ENCODE results near the gene ICOS. TPM values are rescaled to one million over a fixed set of nuclear protein-coding genes. Genes with fewer than 3 reads are reported as not detected.
A peak's percentile ranks its signal among the peaks of the same experiment; 100 is the strongest.

ICOS gene
- total RNA-seq, 5 donors from 2014 or later (not counting 1 experiment from before 2014, with no cell fraction given), result 33.9 to 72.2 (median 41.9) TPM

DNA sequence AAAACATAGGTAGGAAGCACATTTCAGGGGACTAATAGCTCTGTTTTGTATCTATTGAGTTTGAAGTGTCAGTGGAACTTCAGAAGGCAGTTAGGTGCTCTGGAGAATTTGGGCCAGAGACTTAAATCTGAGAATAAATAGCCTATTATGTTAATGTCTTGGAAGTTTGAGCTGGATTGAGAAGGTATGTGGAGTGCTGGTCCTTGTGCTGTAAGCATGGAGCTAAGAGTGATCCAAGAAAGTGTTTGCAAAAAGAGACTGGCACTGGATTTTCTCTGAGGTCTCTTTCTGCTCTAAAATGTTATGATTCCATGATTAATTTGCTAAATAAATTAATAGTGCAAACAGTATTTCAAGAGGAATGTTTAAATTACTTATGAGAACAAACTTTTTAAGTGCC is 63.3 kb downstream of the ICOS start:
- Histone ChIP-seq H3K36me3 (ENCODE audit: control insufficient read depth in 2 of 2, extremely low read depth in 1 of 2, insufficient read depth in 1 of 2, low read length in 1 of 2) (no peaks in the 10 kb centered on the region), H3K27me3 (replicated peaks in 1 of 2; ENCODE audit: control insufficient read depth in 2 of 2, extremely low read depth in 1 of 2, insufficient read depth in 2 of 2, low read length in 1 of 2) (no peaks in the 10 kb centered on the region), H3K27ac (ENCODE audit: low read length) (no peak overlapping the region), H3K9me3 (no peaks in the 10 kb centered on the region), H3K4me1 (ENCODE audit: control insufficient read depth in 1 of 2, extremely low read depth in 1 of 2, insufficient read depth in 2 of 2, low read length in 2 of 2) (peaks cover 27 to 34% of the 10 kb centered on the region in 2 experiments), H3K4me3 (ENCODE audit: control insufficient read depth in 1 of 2, extremely low read depth in 1 of 2, low read length in 1 of 2) (no peak overlapping the region)
- H3K9me3 Mint-ChIP-seq, result peaks cover 0 to 7% (median 0%) of the 10 kb centered on the region in 3 donors
- peak overlapping the region; percentile 64 to 78 for H3K27ac Mint-ChIP-seq
- POLR2A ChIA-PET, result interaction anchor here in 1 of 2 donors (0.6 to 1.1 kb wide), 3 partner anchors 13 to 39 kb away, joined by 3 to 8 read pairs (median 4); no protein-coding TSS in a partner anchor
- H3K36me3 Mint-ChIP-seq, result peaks cover 4% of the 10 kb centered on the region
- DNase-seq, result no peak
- H3K4me3 Mint-ChIP-seq, result peak overlapping the region in 2 of 3 donors; percentile 43 to 57
- ATAC-seq (replicated peaks in 1 of 4), result no peak
- H3K4me1 Mint-ChIP-seq, result peaks cover 74 to 85% (median 79%) of the 10 kb centered on the region in 3 donors
- CTCF ChIA-PET, result interaction anchor here in 1 of 2 donors (1.1 to 1.3 kb wide), 2 partner anchors 12 to 71 kb away, joined by 3 read pairs; no protein-coding TSS in a partner anchor
- H3K27me3 Mint-ChIP-seq, result no peaks in the 10 kb centered on the region

DNA sequence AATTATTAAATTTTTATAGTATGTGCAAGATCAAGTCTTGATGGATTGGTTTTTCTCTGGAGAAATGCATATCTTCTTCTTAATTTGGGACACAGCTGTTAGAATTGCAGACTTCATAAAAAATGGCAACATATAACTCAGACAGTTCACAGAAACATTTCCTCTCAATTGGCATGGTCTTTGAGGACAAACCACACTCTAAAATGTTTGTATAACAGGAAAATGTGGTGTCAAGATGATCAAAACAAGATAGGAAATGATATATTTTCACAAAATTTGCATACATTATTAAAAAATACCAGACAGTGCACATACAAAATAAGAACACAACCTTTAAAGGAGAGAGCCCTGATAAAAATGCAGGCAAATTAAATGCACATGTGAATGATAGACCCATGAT is 63.9 kb downstream of the ICOS start:
- peaks cover 79 to 90% (median 85%) of the 10 kb centered on the region in 3 donors for H3K4me1 Mint-ChIP-seq
- no peaks in the 10 kb centered on the region for H3K27me3 Mint-ChIP-seq
- peak overlapping the region; percentile 64 to 78 for H3K27ac Mint-ChIP-seq
- peak in 1 of 35 experiments; percentile 44 for DNase-seq
- H3K4me1 ChIP-seq (ENCODE audit: control insufficient read depth in 1 of 2, extremely low read depth in 1 of 2, insufficient read depth in 2 of 2, low read length in 2 of 2), result peaks cover 26 to 39% of the 10 kb centered on the region in 2 experiments
- no peaks in the 10 kb centered on the region for H3K9me3 ChIP-seq
- H3K4me3 ChIP-seq (ENCODE audit: control insufficient read depth in 1 of 2, extremely low read depth in 1 of 2, low read length in 1 of 2), result peak overlapping the region in 1 of 2 donors; percentile 27
- H3K27ac ChIP-seq (ENCODE audit: low read length), result no peak overlapping the region
- peaks cover 0 to 7% (median 0%) of the 10 kb centered on the region in 3 donors for H3K9me3 Mint-ChIP-seq
- ATAC-seq (replicated peaks in 1 of 4), result peak; percentile 59 to 79 (median 73)
- ChIA-PET POLR2A (no interaction called here), CTCF (interaction anchor here in 1 of 2 donors (1.1 kb wide), 1 partner anchor 72 kb away, joined by 3 read pairs; no protein-coding TSS in a partner anchor)
- H3K36me3 Mint-ChIP-seq, result peaks cover 4% of the 10 kb centered on the region
- H3K4me3 Mint-ChIP-seq, result peak overlapping the region; percentile 11 to 57 (median 43)
- no peaks in the 10 kb centered on the region for H3K36me3 ChIP-seq (ENCODE audit: control insufficient read depth in 2 of 2, extremely low read depth in 1 of 2, insufficient read depth in 1 of 2, low read length in 1 of 2)
- H3K27me3 ChIP-seq (replicated peaks in 1 of 2; ENCODE audit: control insufficient read depth in 2 of 2, extremely low read depth in 1 of 2, insufficient read depth in 2 of 2, low read length in 1 of 2), result no peaks in the 10 kb centered on the region

DNA sequence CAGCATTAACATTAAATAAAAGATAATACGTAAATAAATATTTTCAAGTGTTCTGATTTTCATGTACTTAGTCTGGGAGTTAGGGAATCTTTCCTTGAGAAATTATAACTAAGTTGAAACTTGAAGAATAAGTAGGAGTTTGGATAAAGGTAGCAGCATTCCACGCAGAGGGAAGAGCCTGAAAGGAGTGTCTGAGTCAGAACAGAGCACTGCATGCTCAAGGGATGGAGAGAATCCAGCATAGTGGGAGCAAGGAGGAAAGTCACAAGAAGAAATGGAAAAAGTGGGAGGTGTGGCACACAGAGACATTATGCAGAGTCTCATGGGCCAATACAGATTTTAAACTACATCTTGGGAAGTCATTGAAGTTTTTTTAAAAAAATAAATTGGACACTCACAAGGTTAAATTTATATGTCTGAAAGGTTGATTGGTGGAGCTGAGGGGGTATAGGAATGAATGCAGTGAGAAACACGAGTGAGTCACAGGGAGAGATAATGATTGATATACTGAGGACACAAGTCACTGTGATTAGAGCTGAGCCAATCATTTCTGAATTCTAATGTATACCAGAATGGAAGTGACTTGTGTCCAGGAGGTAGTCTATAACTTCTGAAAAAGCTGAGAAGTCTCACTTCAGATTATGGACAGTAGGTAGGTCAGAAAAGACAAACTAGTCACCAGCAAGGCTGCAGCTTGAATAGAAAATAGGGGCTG is 66.9 kb downstream of the ICOS start:
- ATAC-seq (replicated peaks in 1 of 4) (no peak), DNase-seq (no peak)
- peaks cover 4% of the 10 kb centered on the region for H3K36me3 Mint-ChIP-seq
- CTCF ChIA-PET, result no interaction called here
- H3K27me3 Mint-ChIP-seq, result no peaks in the 10 kb centered on the region
- H3K27me3 ChIP-seq (replicated peaks in 1 of 2; ENCODE audit: control insufficient read depth in 2 of 2, extremely low read depth in 1 of 2, insufficient read depth in 2 of 2, low read length in 1 of 2), result no peaks in the 10 kb centered on the region
- H3K4me3 Mint-ChIP-seq, result no peak overlapping the region
- H3K36me3 ChIP-seq (ENCODE audit: control insufficient read depth in 2 of 2, extremely low read depth in 1 of 2, insufficient read depth in 1 of 2, low read length in 1 of 2), result no peaks in the 10 kb centered on the region
- POLR2A ChIA-PET, result no interaction called here
- WGBS (ENCODE audit: insufficient coverage), result 87% methylated on average over 2 of the region's 3 CpGs
- peak overlapping the region in 1 of 2 donors; percentile 40 for H3K27ac Mint-ChIP-seq
- peaks cover 0 to 14% (median 9%) of the 10 kb centered on the region in 3 donors for H3K9me3 Mint-ChIP-seq
- H3K4me3 ChIP-seq (ENCODE audit: control insufficient read depth in 1 of 2, extremely low read depth in 1 of 2, low read length in 1 of 2), result no peak overlapping the region
- peaks cover 33 to 45% of the 10 kb centered on the region in 2 experiments for H3K4me1 ChIP-seq (ENCODE audit: control insufficient read depth in 1 of 2, extremely low read depth in 1 of 2, insufficient read depth in 2 of 2, low read length in 2 of 2)
- peaks cover 94 to 95% (median 94%) of the 10 kb centered on the region in 3 donors for H3K4me1 Mint-ChIP-seq
- no peak overlapping the region for H3K27ac ChIP-seq (ENCODE audit: low read length)
- no peaks in the 10 kb centered on the region for H3K9me3 ChIP-seq

DNA sequence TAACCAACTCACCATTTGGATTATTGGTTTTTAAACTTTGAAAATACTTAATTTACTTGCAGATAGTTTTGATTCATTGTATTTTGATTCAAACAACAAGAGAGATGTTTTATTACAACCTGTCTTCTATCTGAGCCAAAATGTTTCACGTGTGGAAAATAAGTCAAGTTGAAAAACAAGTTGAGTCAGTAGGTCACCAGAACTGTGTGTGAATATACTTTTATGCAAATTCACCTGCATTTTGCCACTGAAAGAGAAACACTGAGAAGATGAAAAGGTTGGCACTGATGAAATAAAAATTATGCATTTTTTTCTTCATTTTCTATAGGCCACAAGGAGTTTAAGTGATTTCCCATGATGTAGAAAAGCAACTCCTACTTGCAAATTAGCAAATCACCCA is 68.3 kb downstream of the ICOS start:
- H3K27me3 Mint-ChIP-seq, result no peaks in the 10 kb centered on the region
- peak overlapping the region; percentile 68 to 89 for H3K27ac Mint-ChIP-seq
- peaks cover 4% of the 10 kb centered on the region for H3K36me3 Mint-ChIP-seq
- peaks cover 0 to 14% (median 9%) of the 10 kb centered on the region in 3 donors for H3K9me3 Mint-ChIP-seq
- no peak overlapping the region for H3K4me3 Mint-ChIP-seq
- H3K4me3 ChIP-seq (ENCODE audit: control insufficient read depth in 1 of 2, extremely low read depth in 1 of 2, low read length in 1 of 2), result no peak overlapping the region
- H3K27ac ChIP-seq (ENCODE audit: low read length), result peak overlapping the region; percentile 51
- H3K36me3 ChIP-seq (ENCODE audit: control insufficient read depth in 2 of 2, extremely low read depth in 1 of 2, insufficient read depth in 1 of 2, low read length in 1 of 2), result no peaks in the 10 kb centered on the region
- ChIA-PET POLR2A (no interaction called here), CTCF (no interaction called here)
- peaks cover 27 to 31% of the 10 kb centered on the region in 2 experiments for H3K4me1 ChIP-seq (ENCODE audit: control insufficient read depth in 1 of 2, extremely low read depth in 1 of 2, insufficient read depth in 2 of 2, low read length in 2 of 2)
- WGBS (ENCODE audit: insufficient coverage), result 0% methylated on average over 1 of the region's 1 CpG
- H3K4me1 Mint-ChIP-seq, result peaks cover 81 to 88% (median 85%) of the 10 kb centered on the region in 3 donors
- no peak for ATAC-seq (replicated peaks in 1 of 4)
- no peak for DNase-seq
- no peaks in the 10 kb centered on the region for H3K9me3 ChIP-seq
- H3K27me3 ChIP-seq (replicated peaks in 1 of 2; ENCODE audit: control insufficient read depth in 2 of 2, extremely low read depth in 1 of 2, insufficient read depth in 2 of 2, low read length in 1 of 2), result no peaks in the 10 kb centered on the region

DNA sequence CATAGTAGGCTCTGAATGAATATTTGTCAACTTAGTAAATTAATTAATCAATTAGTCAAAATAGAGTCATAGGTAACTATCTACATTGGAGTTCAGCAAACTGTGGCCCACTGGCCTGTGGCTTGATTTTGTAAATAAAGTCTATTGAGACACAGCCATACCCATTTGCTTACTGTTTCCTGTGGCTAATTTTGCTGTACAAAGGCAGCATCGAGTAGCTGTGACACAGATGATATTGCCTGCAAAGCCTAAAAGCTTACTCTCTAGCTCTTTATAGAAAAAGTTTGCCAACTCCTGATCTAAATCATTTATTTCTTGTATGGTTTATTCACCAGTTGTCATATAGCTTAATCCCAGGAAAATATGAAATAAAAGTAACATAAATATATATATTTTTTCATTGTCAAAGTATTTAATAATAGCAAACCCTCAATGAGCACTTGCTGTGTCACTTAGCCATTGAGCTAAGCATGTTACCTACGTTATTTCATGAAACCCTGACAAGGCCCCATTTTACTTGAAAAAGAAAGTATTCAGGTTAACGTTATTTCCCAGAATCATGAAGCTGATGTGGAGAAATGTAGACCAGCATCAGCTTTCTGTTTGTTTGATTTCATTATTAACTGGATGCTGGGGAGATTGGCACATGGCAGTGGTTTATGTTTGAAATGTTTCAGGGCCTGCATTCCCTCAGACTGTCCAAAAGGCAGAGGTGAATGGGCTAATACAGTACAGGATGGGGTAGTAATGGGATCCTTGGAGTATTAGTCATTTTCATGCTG is 69.6 kb downstream of the ICOS start:
- H3K27me3 Mint-ChIP-seq, result no peaks in the 10 kb centered on the region
- POLR2A ChIA-PET, result interaction anchor here (0.6 to 1.0 kb wide), 5 partner anchors 9 to 71 kb away, joined by 3 to 5 read pairs (median 3); no protein-coding TSS in a partner anchor
- CTCF ChIA-PET, result interaction anchor here in 1 of 2 donors (0.6 to 1.2 kb wide), 3 partner anchors 10 to 132 kb away, joined by 3 read pairs; no protein-coding TSS in a partner anchor
- WGBS (ENCODE audit: insufficient coverage), result 20% methylated on average over 2 of the region's 3 CpGs
- Histone ChIP-seq H3K27me3 (replicated peaks in 1 of 2; ENCODE audit: control insufficient read depth in 2 of 2, extremely low read depth in 1 of 2, insufficient read depth in 2 of 2, low read length in 1 of 2) (no peaks in the 10 kb centered on the region), H3K36me3 (ENCODE audit: control insufficient read depth in 2 of 2, extremely low read depth in 1 of 2, insufficient read depth in 1 of 2, low read length in 1 of 2) (no peaks in the 10 kb centered on the region), H3K27ac (ENCODE audit: low read length) (peak overlapping the region; percentile 51), H3K4me1 (ENCODE audit: control insufficient read depth in 1 of 2, extremely low read depth in 1 of 2, insufficient read depth in 2 of 2, low read length in 2 of 2) (peaks cover 19 to 22% of the 10 kb centered on the region in 2 experiments), H3K4me3 (ENCODE audit: control insufficient read depth in 1 of 2, extremely low read depth in 1 of 2, low read length in 1 of 2) (no peak overlapping the region), H3K9me3 (no peaks in the 10 kb centered on the region)
- H3K9me3 Mint-ChIP-seq, result peaks cover 0 to 14% (median 9%) of the 10 kb centered on the region in 3 donors
- peaks cover 4% of the 10 kb centered on the region for H3K36me3 Mint-ChIP-seq
- ATAC-seq (replicated peaks in 1 of 4) (peak; percentile 57 to 63 (median 60)), DNase-seq (no peak)
- peak overlapping the region; percentile 82 to 89 for H3K27ac Mint-ChIP-seq
- peak overlapping the region in 1 of 3 donors; percentile 28 for H3K4me3 Mint-ChIP-seq
- H3K4me1 Mint-ChIP-seq, result peaks cover 74 to 85% (median 77%) of the 10 kb centered on the region in 3 donors

DNA sequence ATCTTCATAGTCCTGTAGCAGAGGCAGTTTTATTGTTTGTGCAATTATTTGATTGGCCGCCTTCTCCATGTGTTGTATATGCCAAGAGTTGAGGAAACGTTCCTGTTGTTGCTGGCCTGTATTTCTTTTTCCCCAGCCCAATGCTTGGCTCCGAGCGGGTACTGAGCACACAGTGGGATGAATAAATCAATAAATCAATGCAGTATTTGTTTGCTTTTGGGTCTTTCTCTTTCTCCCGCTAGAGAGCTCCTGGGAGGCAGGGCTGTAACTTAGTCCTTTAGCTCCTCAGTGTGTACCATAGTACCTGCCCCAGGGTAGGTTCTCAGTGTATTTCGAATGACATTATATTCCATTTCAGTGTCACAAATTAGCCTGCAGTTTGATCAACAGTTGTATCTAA is 71.8 kb downstream of the ICOS start:
- no peak for ATAC-seq (replicated peaks in 1 of 4)
- 100% methylated on average over 3 of the region's 6 CpGs for WGBS (ENCODE audit: insufficient coverage)
- peaks cover 12 to 16% of the 10 kb centered on the region in 2 experiments for H3K4me1 ChIP-seq (ENCODE audit: control insufficient read depth in 1 of 2, extremely low read depth in 1 of 2, insufficient read depth in 2 of 2, low read length in 2 of 2)

More for the DNA sequence above, 71.8 kb downstream of the ICOS start:
- no peak overlapping the region for H3K27ac Mint-ChIP-seq
- peaks cover 61 to 81% (median 62%) of the 10 kb centered on the region in 3 donors for H3K4me1 Mint-ChIP-seq
- no peaks in the 10 kb centered on the region for H3K36me3 Mint-ChIP-seq
- Histone ChIP-seq H3K9me3 (no peaks in the 10 kb centered on the region), H3K27me3 (replicated peaks in 1 of 2; ENCODE audit: control insufficient read depth in 2 of 2, extremely low read depth in 1 of 2, insufficient read depth in 2 of 2, low read length in 1 of 2) (no peaks in the 10 kb centered on the region), H3K4me3 (ENCODE audit: control insufficient read depth in 1 of 2, extremely low read depth in 1 of 2, low read length in 1 of 2) (no peak overlapping the region), H3K36me3 (ENCODE audit: control insufficient read depth in 2 of 2, extremely low read depth in 1 of 2, insufficient read depth in 1 of 2, low read length in 1 of 2) (no peaks in the 10 kb centered on the region), H3K27ac (ENCODE audit: low read length) (no peak overlapping the region)
- H3K27me3 Mint-ChIP-seq, result no peaks in the 10 kb centered on the region
- H3K4me3 Mint-ChIP-seq, result peak overlapping the region in 1 of 3 donors; percentile 28
- POLR2A ChIA-PET, result interaction anchor here in 1 of 2 donors (0.6 kb wide), 1 partner anchor 21 kb away, joined by 3 read pairs; no protein-coding TSS in a partner anchor
- CTCF ChIA-PET, result no interaction called here
- no peak for DNase-seq
- peaks cover 0 to 9% (median 7%) of the 10 kb centered on the region in 3 donors for H3K9me3 Mint-ChIP-seq
